Stimulated activated CD4-positive, alpha-beta T cell treated with anti-CD3 and anti-CD28 coated beads, Interleukin-1b, Interleukin-23, amount 100 ng/mL, for 24 hours (primary cell): ENCODE measurements around the gene SYT9.

ENCODE experiments used
- DNase-seq, 4 experiments: peaks; one replicate each; pipeline ENCODE4 v3.0.0-alpha.2; 2020; ENCODE audit warnings: low read depth in 4 of 4, low spot score in 1 of 4

The SYT9 gene

DNA sequence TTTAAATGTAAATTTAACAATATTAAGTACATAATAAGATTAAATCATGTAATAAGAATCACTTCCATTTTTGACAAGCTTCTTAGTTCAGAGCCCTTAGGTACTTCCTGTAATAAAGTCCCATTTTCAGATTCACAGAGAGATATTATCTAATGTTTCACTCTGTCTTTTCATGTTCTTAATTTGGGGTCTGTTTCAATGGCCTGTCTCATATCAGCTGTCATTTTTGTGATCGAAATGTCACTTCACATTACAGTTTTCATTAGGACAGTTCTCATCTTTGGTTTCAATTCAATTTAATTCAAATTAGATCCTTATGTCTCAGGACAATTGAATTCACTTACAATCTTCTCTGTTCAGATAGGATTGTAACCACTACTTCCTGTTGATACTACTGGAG, 211.0 kb downstream of the SYT9 start:
- no peak for DNase-seq

DNA sequence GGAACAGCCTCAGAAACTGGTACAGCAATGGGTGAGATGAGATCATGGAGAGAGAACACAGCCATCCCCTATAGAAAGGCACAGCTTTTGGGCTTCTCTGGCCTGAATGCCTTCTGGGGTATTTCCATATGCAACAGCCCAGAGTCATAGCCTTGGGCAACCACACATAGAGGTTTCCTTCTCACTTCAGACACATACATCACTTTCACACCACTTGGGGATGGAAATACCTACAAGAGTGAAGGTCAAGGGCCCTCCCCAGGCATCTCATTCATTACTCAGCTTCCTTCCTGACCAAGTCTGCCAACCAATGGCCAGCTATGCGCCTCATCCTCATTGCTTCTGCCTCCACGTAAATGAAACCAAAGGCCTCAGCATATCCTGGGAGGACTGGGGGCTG, 215.9 kb downstream of the SYT9 start:
- no peak for DNase-seq

DNA sequence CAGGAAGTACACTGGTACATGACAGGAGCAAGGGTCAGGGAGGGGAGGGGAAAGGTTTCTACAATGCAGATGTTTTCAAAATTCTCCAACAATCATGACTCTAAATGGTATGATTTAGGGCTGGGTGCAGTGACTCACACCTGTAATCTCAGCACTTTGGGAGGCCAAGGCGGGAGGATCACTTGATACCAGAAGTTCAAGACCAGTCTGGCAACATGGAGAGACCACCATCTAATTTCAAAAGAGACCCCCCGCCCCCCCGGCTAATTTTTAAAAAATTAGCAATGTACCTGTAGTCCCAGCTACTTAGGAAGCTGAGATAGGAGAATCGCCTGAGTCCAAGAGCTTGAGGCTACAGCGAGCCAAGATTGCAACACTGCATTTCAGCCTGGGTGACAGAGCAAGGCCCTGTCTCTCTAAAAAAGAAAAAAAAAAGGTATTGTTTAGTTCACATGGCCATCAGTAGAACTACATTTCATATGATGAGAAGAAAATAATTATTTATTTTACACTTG, 217.7 kb downstream of the SYT9 start:
- no peak for DNase-seq

DNA sequence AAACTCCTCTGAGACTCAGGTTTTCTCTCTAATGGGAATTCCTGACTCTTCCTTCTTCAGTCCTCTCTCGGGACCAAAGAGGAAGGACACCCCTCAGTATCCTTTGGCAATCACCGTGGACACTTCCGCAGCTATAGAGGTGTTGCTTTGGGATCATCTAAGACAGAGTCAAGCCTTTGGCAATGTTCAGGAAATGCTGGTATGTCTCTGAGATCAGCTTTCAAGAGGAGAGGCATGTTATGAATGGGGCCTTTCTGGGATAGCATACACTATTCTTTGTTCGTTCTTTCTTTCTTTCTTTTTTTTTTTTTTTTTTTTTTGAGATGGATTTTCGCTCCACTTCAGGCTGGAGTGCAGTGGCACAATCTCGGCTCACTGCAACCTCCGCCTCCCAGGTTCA, 219.4 kb downstream of the SYT9 start:
- no peak for DNase-seq

DNA sequence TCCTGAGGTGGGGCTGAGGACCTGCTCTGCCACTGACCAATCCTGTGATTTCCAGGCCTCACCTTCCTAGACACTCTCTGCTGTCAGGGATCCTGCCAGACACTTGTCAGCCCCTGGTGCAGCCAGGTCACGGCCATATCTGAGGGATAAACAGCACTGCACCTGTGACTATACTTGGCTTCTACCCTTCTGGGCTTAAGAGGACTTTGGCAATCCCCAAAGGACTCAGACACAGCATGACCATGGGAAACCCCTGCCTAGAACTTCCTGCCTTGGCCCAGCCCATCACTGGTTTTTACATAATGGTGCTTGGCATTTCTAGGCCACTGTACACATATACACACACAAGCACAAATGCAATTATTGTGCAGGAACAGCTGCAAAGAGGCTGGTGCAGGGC, 222.0 kb downstream of the SYT9 start:
- no peak for DNase-seq

DNA sequence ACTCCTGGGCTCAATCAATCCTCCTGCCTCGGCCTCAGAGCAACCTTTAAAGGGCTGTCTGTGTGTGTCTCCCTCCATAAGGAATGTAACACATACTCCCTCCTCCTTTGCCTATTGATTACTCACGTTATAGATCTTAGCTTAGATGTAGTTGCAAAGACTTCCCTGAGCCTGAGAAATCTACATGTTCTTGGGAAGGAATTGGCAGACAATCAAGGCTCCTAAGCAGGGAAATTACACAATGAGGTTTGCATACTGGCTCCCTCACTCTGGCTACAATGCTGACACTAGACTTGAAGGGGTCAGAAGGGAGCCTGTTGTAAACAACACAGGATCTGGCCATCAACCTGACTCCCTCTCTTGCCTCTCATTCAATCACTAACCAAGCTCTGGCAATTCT, 228.4 kb downstream of the SYT9 start:
- DNase-seq = no peak

DNA sequence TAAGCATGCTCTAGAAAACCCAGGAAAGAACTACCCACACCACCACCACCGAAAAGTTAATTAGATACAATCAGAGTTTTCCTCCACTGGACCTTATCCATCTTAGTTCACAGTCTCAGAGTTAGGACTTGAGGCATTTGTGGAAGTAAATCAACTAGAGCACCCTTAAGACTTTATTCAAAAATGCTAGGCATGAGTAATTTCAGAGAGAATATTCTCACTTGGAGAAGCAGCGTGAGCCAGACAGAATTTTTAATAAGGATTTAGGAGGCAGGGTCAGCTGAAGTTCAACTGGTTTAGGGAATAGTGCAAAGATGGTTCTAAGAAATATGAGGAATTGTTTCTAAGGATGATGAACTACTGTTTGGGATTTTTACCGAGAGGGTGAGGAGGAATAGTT, 232.4 kb downstream of the SYT9 start:
- no peak for DNase-seq

DNA sequence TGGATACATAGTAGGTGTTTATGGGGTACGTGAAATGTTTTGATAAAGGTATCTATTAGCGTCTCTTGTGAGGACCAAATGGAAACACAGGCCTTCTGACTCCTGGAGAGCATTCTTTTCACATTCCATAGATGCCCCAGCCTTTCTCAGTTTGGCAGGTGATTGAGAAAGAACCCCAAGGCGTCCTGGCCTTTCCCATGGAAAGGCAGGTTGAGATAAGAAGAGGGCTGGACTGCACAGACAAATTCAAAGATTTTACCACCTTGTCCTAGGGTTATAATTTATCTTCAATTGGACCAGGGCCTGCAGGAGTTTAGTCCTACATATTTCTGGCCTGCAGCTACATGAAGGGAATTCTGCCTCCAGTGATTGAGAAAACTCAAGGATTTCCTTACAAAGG, 232.9 kb downstream of the SYT9 start:
- no peak for DNase-seq

DNA sequence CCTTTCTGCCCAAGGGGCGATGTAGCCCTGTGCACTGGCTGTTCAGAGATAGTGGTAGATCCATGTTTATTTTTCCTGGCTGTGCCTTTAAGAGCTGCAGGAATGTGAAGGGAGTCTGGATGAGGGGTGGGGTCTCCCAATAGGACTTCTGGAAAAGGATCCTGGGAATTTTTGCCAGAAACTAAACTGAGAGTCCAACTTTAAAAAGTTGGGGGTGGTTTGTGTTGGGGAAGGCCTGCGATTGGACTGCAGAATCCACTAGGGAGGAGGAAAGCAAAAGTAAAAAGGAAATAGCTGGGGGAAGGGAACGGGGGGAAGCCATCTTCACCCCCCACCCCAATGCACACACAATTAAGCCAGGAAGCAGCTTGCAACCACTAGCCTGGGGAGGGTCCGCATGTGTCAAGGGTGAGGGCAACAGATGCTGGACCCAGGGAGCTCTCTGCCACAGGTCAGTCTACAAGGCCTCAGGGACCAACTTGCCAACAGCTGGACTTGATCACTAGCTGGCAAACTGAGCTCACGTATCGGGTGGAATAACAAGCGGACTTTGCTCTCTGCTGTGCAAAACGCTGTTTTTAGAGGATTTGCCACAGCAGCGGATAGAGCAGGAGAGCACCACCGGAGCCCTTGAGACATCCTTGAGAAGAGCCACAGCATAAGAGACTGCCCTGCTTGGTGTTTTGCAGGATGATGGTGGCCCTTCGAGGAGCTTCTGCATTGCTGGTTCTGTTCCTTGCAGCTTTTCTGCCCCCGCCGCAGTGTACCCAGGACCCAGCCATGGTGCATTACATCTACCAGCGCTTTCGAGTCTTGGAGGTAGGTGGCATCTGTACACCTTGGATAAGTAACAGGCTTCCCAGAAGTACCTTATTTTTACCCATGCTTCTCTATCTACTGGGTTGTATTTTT, 233.7 kb downstream of the SYT9 start, which contains the start of gene OLFML1:
Gene OLFML1, plus strand, starts transcription at position 321 of the 912 bp plus-strand sequence. Its CDS starts 370 bp downstream, at position 691.
- DNase-seq = no peak

DNA sequence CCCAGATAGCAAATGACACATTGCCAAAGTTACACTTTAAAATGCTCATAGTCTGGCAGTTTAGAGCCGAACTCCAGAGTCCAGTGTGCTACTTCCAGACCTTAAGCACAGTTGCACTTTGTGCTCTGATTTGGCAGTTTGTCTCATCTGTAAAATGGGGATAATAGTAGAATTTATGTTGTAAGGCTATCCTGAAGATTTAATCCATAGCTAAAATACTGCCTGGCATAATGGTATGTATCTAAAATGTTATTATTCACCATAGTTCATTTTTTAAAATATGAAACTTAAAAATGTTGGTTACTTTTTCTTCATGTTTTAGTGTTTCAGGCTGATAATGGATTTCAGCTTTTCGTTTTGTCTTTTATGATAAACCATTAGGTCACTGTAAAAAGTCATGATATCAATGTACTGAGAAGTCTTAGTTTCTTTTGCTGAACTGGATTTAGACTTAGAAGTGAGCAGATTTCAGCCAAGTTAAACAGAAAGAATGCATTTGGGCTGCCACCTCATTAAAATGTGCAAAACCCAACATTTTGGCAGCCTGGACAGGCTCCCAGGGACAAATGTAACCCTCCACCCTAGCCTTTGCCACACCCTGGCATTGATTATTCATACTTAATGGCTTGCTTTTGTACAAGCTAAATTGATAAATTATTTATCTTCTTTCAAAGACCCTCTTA, 234.5 kb downstream of the SYT9 start:
- DNase-seq = no peak

DNA sequence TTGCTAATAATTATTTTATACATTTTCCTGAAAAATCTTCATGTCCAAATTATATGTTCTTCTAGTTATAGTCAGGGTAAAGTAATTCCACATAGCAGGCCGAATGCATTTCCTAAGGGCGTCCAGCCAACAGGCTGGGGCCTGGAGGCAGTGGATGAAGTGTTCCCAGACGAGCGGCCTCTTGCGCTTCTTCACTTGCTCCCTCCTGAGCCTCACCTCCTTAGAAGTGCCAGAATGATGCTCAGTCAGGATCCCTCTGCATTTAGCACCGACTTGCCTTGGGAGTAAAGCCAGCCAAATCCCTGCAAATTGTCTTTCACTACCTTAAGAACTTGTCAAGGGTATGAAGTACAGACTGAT, 235.1 kb downstream of the SYT9 start:
- no peak for DNase-seq

DNA sequence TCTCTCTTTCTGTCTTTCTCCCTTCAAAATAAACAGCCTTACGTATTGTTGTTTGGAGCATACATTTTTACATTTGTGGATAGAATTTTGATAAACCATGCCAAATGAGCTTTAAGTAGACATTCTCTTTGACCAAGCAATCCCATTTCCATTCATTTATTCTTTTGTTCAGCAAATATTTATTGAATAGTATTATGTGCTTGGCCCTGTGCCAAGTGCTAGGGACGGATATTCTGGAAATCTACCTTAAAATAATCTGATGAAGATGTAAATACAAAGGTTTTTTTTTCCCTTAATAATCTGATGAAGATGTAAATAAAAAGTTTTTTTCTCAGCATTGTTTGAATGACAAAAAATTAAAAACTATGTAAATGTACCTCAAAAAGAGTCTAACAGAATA, 235.7 kb downstream of the SYT9 start:
- no peak for DNase-seq

DNA sequence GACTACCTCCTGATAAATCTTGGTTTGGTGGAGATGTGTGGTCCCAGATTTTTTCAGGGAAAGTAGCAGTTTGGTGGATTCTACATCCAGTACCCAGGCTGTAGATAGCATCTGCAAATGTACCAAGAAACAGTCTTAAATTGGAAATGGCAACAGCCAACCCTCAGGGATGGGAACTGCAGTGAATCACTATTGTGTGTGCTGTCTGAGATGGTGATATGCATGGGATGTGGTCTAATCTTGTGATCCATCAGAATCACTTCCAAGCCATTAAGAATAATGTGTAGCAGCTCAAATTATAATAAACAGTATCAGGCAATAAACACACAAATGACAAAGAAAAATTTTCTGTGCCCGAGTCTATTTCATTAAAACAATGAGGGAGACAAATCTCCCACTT, 237.0 kb downstream of the SYT9 start:
- DNase-seq = no peak

DNA sequence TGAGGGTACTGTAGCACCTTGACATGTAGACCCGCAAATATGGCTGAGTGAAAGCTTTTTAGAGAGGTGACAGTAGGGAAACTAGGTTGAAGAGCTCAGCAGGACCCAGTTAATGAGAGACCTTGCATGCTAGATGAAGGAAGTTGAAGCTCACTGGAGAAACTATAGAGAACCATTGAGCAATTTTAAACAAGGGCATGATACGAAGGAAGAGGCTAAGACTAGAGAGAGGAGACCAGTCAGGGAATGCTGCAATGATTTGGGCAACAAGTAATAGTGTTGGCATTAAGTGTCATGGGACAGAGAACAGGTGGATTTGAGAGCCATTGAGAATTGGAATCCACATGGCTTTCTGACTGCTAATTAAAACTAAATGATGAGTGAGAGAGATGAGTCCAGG, 237.7 kb downstream of the SYT9 start:
- no peak for DNase-seq

DNA sequence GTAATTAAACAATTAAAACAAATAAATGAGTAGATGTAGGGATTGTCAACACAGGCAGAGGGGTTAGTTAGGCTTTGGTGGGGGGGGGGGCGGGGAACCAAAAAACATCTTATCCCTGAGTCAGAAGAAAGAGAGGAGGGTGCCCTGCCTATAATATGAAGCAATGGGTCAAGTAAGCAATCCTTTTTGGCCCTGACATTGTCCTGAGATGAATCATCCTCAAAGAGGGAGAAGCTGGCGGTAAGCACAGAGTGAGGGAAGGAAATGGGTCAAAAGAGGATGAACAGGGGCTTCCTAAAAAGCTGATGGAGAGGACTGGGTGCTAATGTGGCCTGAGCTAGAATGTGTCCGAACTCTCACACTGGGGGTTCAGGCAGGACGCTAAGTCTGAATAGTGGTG, 238.3 kb downstream of the SYT9 start:
- DNase-seq = no peak

DNA sequence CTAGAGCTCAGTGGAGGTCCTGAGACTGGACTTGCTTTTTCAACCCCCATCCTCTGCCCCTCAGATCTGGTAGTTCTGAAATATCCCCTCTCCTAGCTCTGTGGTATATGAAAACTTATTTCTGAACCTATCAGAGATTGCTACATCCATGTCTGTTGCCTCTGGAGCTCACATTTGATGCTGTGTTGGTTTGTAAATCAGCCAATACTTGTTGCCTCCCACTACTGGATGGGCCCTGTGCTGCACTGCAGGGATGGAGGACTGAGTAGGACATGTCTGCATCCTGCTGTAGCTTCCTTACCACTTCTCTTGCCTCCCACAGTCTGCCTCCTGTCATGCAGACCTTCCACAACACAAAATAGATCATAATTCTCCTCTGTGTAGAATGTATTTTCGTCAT, 238.8 kb downstream of the SYT9 start:
- DNase-seq = no peak

DNA sequence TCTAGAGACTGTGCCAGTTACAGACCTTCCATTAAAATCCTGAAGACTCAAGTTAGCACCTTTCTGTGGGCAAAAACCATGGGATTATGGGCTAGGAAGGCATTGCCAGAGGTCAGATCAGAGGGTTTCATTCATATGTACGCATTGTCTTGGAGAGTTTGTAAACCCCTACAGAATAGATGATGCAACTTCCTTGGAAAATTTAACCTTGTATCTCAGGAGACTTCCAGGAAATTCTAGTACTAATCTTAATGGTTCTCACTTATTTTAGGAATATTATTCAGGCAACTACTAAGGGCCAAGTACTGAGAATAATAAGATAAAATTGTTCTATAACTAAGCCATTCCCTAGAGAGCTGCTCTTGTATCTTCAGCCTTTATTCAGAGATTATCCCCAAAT, 240.5 kb downstream of the SYT9 start:
- no peak for DNase-seq

DNA sequence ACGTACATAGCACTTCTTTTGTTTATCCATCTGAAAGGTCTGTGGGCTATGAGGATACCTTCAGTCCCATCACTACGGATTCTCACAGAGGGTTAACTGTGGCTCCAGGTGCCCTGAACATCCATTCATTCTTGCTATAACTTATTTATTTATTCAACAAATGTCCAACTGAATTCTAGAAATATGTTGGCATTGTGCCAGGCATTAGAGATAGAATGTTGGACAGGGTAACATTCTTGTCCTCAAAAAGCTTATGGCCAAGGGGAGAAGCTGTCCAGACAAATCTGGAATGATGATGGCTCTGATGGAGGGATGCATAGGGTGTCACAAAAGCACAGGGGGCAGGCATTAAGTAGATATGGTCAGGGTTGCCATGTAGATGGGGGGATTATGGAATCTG, 242.0 kb downstream of the SYT9 start:
- DNase-seq = no peak

DNA sequence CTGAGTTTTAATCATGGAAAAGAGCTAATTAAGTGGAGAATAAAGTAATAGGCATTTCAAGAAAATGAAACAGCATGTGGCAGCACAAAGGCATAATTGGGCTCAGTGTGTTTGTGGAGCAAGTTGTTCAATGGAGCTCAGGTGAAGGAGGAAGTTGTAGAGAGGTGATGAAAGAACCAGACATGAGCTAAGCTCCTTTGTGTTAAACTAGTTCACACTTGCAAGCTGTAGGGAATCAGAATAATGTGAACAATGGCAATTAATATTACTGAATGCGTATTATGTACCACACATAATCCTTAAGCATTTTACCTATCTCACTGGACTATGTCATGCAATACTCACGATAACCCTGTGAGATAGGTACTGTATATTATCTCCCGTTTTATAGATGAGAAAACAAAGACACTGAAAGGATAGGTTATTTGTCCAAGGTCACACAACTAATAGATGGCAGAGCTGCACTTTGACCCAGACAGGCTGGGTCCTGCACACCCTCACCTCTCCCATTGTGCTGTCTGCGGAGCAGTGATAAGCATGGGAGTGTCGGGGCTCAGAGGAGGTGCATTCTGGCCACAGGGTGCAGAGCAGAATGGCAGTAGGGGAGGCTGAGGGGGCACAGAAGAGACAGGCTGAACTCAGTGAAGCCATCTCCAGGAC, 242.5 kb downstream of the SYT9 start:
- no peak for DNase-seq

DNA sequence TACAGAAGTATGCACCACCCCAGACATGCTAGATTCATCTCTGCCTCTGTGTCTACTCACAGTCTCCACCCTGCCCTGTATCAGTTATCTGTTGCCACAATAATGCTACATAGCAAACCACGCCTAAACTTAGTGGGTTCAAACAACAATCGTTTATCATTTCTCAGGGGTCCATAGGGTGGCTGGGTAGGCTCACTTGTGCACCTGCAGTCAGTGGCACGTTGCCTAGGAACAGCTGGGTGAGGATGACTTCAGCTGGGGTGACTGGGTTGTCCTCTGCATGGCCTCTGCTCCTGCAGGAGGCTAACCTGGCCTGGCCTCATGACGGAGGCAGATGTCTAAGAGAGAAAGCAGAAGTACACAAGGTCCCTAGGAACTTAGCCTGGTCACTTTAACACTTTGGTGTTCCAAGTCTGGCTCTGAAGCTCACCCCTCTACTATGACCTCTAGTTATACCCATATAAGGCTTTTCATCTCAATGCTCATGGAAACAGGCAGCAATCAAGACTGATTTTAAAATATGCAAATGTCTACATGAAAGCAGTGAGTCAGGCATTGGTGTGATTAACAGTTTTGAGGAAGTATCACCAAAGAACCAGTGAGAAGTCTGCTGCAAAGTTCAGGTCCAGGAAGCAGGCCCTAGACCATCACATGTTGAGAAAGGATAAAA, 244.3 kb downstream of the SYT9 start:
- no peak for DNase-seq

DNA sequence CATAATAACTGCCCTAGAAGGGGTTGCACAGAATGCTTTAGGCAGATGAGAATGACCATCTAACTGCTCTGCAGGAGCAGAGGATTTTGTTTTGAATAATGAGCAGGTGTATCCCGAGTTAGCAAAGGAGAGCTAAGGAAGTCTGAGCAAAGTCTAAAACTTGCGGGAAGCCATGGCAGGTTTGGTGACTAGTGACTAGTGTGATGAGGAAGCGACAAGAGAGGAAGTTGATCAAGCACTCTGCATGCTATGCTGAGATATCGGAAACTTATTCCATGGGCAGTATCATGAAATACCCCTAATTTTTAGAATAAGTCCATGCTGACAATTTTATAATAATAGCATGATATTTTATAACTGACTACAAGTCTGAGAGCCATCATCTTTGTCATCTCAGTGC, 246.5 kb downstream of the SYT9 start:
- no peak for DNase-seq
